Testis (tissue), 2 donors: ENCODE results near the gene HSPB7.

Experiments used
- CTCF ChIP-seq, 3 experiments: fragments of 450-650 bp in 2 of 3; fragments of 200-600 bp in 1 of 3; sonication (generic) in 1 of 3; IDR thresholded peaks; one replicate each; pipeline ENCODE4 v1.5.1; 2016 to 2019; ENCODE audit warnings: antibody characterized with exemption in 3 of 3, mild to moderate bottlenecking in 2 of 3, moderate library complexity in 1 of 3
- POLR2A ChIP-seq: fragments of 450-650 bp; IDR thresholded peaks from one replicate; pipeline ENCODE4 v1.6.1; 2017; ENCODE audit warnings: antibody characterized with exemption, mild to moderate bottlenecking, moderate library complexity

DNA sequence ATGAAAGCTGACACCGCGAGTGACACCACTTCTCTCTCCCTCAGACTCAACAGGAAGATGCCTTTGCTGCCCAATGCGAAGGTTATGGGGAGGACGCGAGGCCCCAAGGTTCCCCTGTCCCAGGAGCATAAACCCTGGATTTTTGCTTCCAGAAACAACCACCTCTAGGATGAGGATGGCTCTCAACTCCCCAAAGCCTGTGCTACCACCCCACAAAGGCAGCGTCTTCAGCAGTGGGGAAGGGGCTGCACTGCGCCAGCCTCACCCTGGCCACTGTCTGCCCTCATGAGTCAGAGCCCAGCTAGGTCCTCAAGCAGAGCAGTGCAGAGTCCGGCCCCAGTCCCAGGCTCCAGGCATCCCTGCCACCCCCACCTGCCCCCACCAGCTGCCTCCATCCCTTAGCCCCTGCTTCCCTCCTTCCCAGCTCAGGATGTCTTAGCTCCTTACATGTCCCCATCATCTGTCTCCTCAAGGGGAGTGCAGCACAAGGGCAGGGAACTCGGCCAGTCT lies 20.7 kb downstream of the HSPB7 start:
- no peak for TF ChIP-seq CTCF (IDR thresholded peaks at IDR 0.05)
- no peak for TF ChIP-seq POLR2A
